ENCODE measurements around the gene CAPN9.

GRCh38 chr1:230823426-230823825, 76.2 kb downstream of the CAPN9 start:
- TF ChIP-seq, protein P1, sequence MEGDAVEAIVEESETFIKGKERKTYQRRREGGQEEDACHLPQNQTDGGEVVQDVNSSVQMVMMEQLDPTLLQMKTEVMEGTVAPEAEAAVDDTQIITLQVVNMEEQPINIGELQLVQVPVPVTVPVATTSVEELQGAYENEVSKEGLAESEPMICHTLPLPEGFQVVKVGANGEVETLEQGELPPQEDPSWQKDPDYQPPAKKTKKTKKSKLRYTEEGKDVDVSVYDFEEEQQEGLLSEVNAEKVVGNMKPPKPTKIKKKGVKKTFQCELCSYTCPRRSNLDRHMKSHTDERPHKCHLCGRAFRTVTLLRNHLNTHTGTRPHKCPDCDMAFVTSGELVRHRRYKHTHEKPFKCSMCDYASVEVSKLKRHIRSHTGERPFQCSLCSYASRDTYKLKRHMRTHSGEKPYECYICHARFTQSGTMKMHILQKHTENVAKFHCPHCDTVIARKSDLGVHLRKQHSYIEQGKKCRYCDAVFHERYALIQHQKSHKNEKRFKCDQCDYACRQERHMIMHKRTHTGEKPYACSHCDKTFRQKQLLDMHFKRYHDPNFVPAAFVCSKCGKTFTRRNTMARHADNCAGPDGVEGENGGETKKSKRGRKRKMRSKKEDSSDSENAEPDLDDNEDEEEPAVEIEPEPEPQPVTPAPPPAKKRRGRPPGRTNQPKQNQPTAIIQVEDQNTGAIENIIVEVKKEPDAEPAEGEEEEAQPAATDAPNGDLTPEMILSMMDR (IDR thresholded peaks at IDR 0.05; ENCODE audit: low read length) = no peak
- no peak for TF ChIP-seq EZH2 (IDR thresholded peaks at IDR 0.05; ENCODE audit: borderline replicate concordance, low read length)

Measured in OCI-LY1 (cell line).